Type B pancreatic cell (in vitro differentiated cells): ENCODE results near the gene GOLGA1. TPM values are rescaled to one million over a fixed set of nuclear protein-coding genes. Genes with fewer than 3 reads are reported as not detected.

Source experiments
- DNase-seq: peaks from one replicate; pipeline ENCODE4 v3.0.0; 2021; ENCODE audit warnings: mixed read lengths; ENCODE audit not compliant: unreplicated experiment; ENCODE audit errors: extremely low spot score
- H3K27ac Mint-ChIP-seq: 2 replicates; pipeline ENCODE4 v1.8.0; 2021; ENCODE audit warnings: mild to moderate bottlenecking, mixed read lengths
- H3K27me3 Mint-ChIP-seq: 2 replicates; pipeline ENCODE4 v1.8.0; 2021; ENCODE audit warnings: mixed read lengths
- H3K36me3 Mint-ChIP-seq: 2 replicates; pipeline ENCODE4 v1.8.0; 2021; ENCODE audit warnings: mixed read lengths
- H3K4me1 Mint-ChIP-seq: one replicate; pipeline ENCODE4 v1.8.0; 2021; ENCODE audit warnings: mixed read lengths; ENCODE audit not compliant: unreplicated experiment
- H3K4me3 Mint-ChIP-seq: 2 replicates; pipeline ENCODE4 v1.8.0; 2021; ENCODE audit warnings: mild to moderate bottlenecking, mixed read lengths
- H3K9me3 Mint-ChIP-seq: 2 replicates; pipeline ENCODE4 v1.8.0; 2021; ENCODE audit warnings: mixed read lengths
- total RNA-seq: library from RNA; stranded (reverse); gene quantifications from 2 replicates; pipeline ENCODE4 v1.2.1, GENCODE V29; 2021; ENCODE audit warnings: low replicate concordance
- TF ChIP-seq, protein P1 (sequence below): fragments of 200-600 bp; sonication (generic); conservative IDR thresholded peaks from 2 replicates; pipeline ENCODE4 v1.5.0; 2021; ENCODE audit warnings: antibody characterized with exemption, mild to moderate bottlenecking

Gene GOLGA1
- total RNA-seq, 1 donor from 2014 or later: 18.4 TPM

- no peak for DNase-seq
- TF ChIP-seq, protein P1, sequence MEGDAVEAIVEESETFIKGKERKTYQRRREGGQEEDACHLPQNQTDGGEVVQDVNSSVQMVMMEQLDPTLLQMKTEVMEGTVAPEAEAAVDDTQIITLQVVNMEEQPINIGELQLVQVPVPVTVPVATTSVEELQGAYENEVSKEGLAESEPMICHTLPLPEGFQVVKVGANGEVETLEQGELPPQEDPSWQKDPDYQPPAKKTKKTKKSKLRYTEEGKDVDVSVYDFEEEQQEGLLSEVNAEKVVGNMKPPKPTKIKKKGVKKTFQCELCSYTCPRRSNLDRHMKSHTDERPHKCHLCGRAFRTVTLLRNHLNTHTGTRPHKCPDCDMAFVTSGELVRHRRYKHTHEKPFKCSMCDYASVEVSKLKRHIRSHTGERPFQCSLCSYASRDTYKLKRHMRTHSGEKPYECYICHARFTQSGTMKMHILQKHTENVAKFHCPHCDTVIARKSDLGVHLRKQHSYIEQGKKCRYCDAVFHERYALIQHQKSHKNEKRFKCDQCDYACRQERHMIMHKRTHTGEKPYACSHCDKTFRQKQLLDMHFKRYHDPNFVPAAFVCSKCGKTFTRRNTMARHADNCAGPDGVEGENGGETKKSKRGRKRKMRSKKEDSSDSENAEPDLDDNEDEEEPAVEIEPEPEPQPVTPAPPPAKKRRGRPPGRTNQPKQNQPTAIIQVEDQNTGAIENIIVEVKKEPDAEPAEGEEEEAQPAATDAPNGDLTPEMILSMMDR: no peak
- H3K36me3 Mint-ChIP-seq: peaks cover 4% of the 10 kb centered on the region
- H3K27ac Mint-ChIP-seq: peak overlapping the region; percentile 84
- H3K4me1 Mint-ChIP-seq: peaks cover 28% of the 10 kb centered on the region
- H3K27me3 Mint-ChIP-seq: no peaks in the 10 kb centered on the region
- H3K4me3 Mint-ChIP-seq: peak overlapping the region; percentile 94
- H3K9me3 Mint-ChIP-seq: no peaks in the 10 kb centered on the region
These were observed 70.8 kb downstream of the GOLGA1 start for GRCh38 chr9:124869986-124870560.

DNA sequence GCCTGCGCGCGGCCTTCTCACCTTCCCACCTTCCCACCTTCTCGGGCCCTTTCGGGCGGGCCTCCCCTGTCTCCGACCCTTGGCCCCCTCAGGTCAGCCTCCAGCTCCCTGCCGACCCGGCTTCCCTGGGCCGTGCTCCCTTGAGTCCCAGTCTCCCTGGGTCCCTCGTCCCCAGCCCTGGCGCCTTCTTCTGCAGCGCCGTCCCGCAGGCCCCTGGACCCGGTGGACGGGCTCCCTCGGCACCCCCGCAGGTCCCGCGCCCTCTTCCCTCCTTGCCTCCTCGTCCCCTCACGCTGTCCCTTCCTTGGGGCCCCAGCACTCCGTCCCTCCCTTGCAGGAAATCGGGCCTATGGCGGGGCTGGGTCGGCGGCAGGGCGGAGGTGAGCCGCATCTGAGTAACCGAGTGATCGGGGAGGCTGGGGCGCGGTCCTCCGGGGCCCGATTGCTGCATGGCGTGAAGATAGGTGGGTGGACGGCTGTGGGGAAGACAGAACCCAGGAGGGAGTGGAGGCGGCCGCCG lies 71.4 kb downstream of the GOLGA1 start:
- Mint-ChIP-seq H3K36me3 (peaks cover 4% of the 10 kb centered on the region), H3K4me1 (peaks cover 28% of the 10 kb centered on the region), H3K9me3 (no peaks in the 10 kb centered on the region), H3K4me3 (peak overlapping the region; percentile 94), H3K27me3 (no peaks in the 10 kb centered on the region), H3K27ac (peak overlapping the region; percentile 84)
- TF ChIP-seq, protein P1: no peak
- DNase-seq: no peak

DNA sequence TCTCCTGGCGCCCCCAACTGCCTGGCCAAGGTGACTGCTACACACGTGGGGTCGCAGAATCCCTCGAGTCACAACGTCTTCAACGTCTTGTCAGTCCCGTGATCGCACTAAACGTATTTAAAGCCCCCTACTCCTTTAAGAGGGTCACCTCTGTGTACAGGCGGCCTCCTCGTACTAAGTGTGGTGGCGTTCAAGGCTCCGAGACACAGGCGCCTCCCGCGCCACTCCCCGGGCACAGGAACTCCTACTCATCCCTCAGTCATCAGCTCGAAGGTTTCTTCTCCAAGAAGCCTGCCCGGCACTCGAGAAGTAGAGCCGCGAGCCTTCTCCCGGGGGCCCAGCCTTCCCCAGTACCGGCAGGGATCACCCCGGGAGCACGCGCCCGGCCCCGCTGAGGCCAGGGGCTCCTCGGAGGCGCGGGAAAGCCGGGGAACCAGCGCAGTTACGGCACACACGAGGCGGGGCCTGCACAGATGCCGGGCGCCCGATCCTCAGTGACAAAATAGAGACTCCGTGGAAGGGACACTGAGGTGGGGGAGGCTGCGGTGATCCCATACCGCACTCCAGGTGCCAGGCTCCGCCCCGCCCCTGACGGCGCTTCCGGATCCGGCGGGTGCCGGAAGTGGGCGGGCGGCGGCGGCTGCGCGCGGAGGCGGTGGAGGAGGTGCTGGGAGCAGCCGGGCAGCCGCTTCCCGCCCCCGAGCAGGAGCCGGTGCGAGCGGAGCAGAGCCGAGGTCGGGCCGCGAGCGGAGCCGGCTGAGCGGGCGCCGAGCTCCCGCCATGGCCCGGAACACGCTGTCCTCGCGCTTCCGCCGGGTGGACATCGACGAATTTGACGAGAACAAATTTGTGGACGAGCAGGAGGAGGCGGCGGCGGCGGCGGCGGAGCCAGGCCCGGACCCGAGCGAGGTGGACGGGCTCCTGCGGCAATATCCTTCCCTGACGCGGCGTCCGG lies 72.1 kb downstream of the GOLGA1 start:
- Mint-ChIP-seq H3K36me3 (peaks cover 4% of the 10 kb centered on the region), H3K27ac (peak overlapping the region; percentile 96), H3K4me1 (peaks cover 28% of the 10 kb centered on the region), H3K4me3 (peak overlapping the region; percentile 94), H3K27me3 (no peaks in the 10 kb centered on the region), H3K9me3 (no peaks in the 10 kb centered on the region)
- peak; percentile 89 for DNase-seq
- TF ChIP-seq, protein P1: no peak

DNA sequence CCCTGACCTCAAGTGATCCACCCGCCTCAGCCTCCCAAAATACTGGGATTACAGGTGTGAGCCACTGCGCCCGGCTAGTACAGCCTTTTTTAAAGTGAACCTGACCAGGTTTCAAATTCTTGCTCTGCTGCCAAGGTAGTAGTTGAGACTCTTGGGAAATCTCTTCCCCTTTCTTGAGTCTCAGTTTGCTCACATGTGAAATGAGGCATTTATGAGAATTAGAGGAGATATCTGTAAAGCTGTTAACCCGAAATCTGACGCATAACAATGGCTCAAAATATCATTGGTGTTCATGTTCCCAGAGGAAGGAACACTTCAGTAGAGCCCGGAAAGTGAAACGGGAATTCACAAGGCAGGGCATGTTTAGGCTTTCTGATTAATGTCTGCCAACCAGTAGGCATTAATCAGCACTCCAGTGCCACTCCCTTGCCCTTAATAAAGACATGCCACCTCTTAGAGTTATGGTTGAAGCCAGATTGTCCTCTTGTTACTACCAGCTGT lies 77.5 kb downstream of the GOLGA1 start:
- no peaks in the 10 kb centered on the region for H3K9me3 Mint-ChIP-seq
- H3K4me3 Mint-ChIP-seq: peak overlapping the region; percentile 71
- no peak for DNase-seq
- H3K36me3 Mint-ChIP-seq: peaks cover 9% of the 10 kb centered on the region
- peaks cover 20% of the 10 kb centered on the region for H3K4me1 Mint-ChIP-seq
- peak overlapping the region; percentile 40 for H3K27ac Mint-ChIP-seq
- no peaks in the 10 kb centered on the region for H3K27me3 Mint-ChIP-seq
- TF ChIP-seq, protein P1: no peak

GRCh38 chr9:124861342-124862229 lies 79.3 kb downstream of the GOLGA1 start, which contains the start of the genes ARPC5L and RPL35:
TSS of gene ARPC5L (plus strand) at chr9:124862130. CDS start at chr9:124869291, 7,161 bp downstream.
TSS of gene RPL35 (minus strand) at chr9:124861957. CDS start at chr9:124861912, 45 bp downstream.
- H3K27me3 Mint-ChIP-seq: no peaks in the 10 kb centered on the region
- H3K9me3 Mint-ChIP-seq: no peaks in the 10 kb centered on the region
- H3K4me1 Mint-ChIP-seq: peaks cover 16% of the 10 kb centered on the region
- peak within 1 kb of the TSS; percentile 98 for H3K27ac Mint-ChIP-seq
- peaks cover 9% of the 10 kb centered on the region for H3K36me3 Mint-ChIP-seq
- H3K4me3 Mint-ChIP-seq: peak within 1 kb of the TSS; percentile 95
- peak; percentile 97 for DNase-seq
- TF ChIP-seq, protein P1: peak; percentile 35
